HepG2 (cell line): ENCODE measurements around the gene UAP1. TPM values are rescaled to one million over a fixed set of nuclear protein-coding genes. Genes with fewer than 3 reads are reported as not detected.

ENCODE experiments used
- CCDC6 ChIP-seq: sonication (generic); formaldehyde crosslinking; IDR thresholded peaks from 2 replicates; pipeline ENCODE4 v1.8.1; 2022; ENCODE audit warnings: mild to moderate bottlenecking, missing genetic modification reagents, moderate library complexity
- DMAP1 ChIP-seq: IDR thresholded peaks from 2 replicates; pipeline ENCODE4 v1.6.1; 2016
- DRAP1 ChIP-seq: IDR thresholded peaks from 2 replicates; pipeline ENCODE4 v1.6.1; 2016; ENCODE audit warnings: missing genetic modification reagents, missing compliant biosample characterization
- ETV6 ChIP-seq: sonication (generic); formaldehyde crosslinking; conservative IDR thresholded peaks from 2 replicates; pipeline ENCODE4 v1.4.0; 2020; ENCODE audit warnings: missing genetic modification reagents
- FOXO1 ChIP-seq: sonication (generic); formaldehyde crosslinking; IDR thresholded peaks from 2 replicates; pipeline ENCODE4 v1.4.0; 2020; ENCODE audit warnings: missing genetic modification reagents
- HDAC1 ChIP-seq: sonication (generic); formaldehyde crosslinking; IDR thresholded peaks from 2 replicates; pipeline ENCODE4 v1.5.1; 2020; ENCODE audit warnings: mild to moderate bottlenecking, missing genetic modification reagents
- KLF16 ChIP-seq, 2 experiments: sonication (generic) in 1 of 2; formaldehyde crosslinking in 1 of 2; IDR thresholded peaks; 2 replicates each; pipeline versions ENCODE4 v1.6.1 to v1.8.0; 2016 to 2023; ENCODE audit warnings: missing genetic modification reagents in 2 of 2, missing compliant biosample characterization in 1 of 2
- MIER2 ChIP-seq: IDR thresholded peaks from 2 replicates; pipeline ENCODE4 v1.6.1; 2016; ENCODE audit warnings: missing biosample characterization, missing genetic modification reagents
- MIER3 ChIP-seq: IDR thresholded peaks from 2 replicates; pipeline ENCODE4 v1.6.1; 2016; ENCODE audit warnings: missing compliant biosample characterization, borderline replicate concordance
- NAIF1 ChIP-seq: sonication (generic); formaldehyde crosslinking; IDR thresholded peaks from 2 replicates; pipeline ENCODE4 v1.5.0; 2020; ENCODE audit warnings: mild to moderate bottlenecking, missing genetic modification reagents, borderline replicate concordance
- ZNF230 ChIP-seq: sonication (generic); formaldehyde crosslinking; IDR thresholded peaks from 2 replicates; pipeline ENCODE4 v1.4.0; 2020; ENCODE audit warnings: mild to moderate bottlenecking, missing genetic modification reagents
- ZNF232 ChIP-seq: sonication (generic); formaldehyde crosslinking; IDR thresholded peaks from 2 replicates; pipeline ENCODE4 v1.4.0; 2020; ENCODE audit warnings: missing genetic modification reagents, borderline replicate concordance
- ZNF44 ChIP-seq: sonication (generic); formaldehyde crosslinking; IDR thresholded peaks from 2 replicates; pipeline ENCODE4 v1.5.1; 2020; ENCODE audit warnings: mild to moderate bottlenecking, missing genetic modification reagents
- ZSCAN5A ChIP-seq: sonication (generic); formaldehyde crosslinking; IDR thresholded peaks from 2 replicates; pipeline ENCODE4 v1.8.0; 2022; ENCODE audit warnings: mild to moderate bottlenecking, missing genetic modification reagents, borderline replicate concordance
- polyA plus RNA-seq, 8 experiments: library from polyadenylated mRNA; depleted of rRNA in 3 of 8; stranded (reverse) in 7 of 8; unstranded in 1 of 8; fragments of >200 nt; fragmentation: Illumina TruSeq in 4 of 8; extraction: Trizol in 4 of 8; gene quantifications; 2 replicates each; pipeline versions ENCODE4 v1.2.1 to v1.2.3, GENCODE V29; 2011 to 2016; ENCODE audit warnings: low read depth in 4 of 8, missing spikeins in 1 of 8, mixed read lengths in 1 of 8; ENCODE audit not compliant: insufficient read depth in 1 of 8
- total RNA-seq, 5 experiments: library from RNA; depleted of rRNA; stranded (reverse); fragments of >200 nt; fragmentation: Illumina TruSeq; extraction: Trizol; gene quantifications; 2 replicates each; pipeline ENCODE4 v1.2.3, GENCODE V29; 2016; ENCODE audit warnings: low read depth in 1 of 5
- TF ChIP-seq, protein P1 (sequence below): IDR thresholded peaks from 2 replicates; pipeline ENCODE4 v1.4.0; 2020; ENCODE audit warnings: mild to moderate bottlenecking, missing genetic modification reagents
- TF ChIP-seq, protein P2 (sequence below): sonication (generic); formaldehyde crosslinking; IDR thresholded peaks from 2 replicates; pipeline ENCODE4 v1.4.0; 2020; ENCODE audit warnings: missing genetic modification reagents, borderline replicate concordance
- TF ChIP-seq, protein P3 (sequence below): sonication (generic); formaldehyde crosslinking; conservative IDR thresholded peaks from 2 replicates; pipeline ENCODE4 v1.8.1; 2023; ENCODE audit warnings: missing genetic modification reagents
- TF ChIP-seq, protein P4 (sequence below): sonication (generic); formaldehyde crosslinking; IDR thresholded peaks from 2 replicates; pipeline ENCODE4 v1.5.1; 2020; ENCODE audit warnings: mild to moderate bottlenecking, moderate library complexity, missing genetic modification reagents

The UAP1 gene
- total and polyA plus RNA-seq, 2 of the 13 experiments (the other 11 are each of a cell fraction or from before 2014, with no cell fraction given): 48.4 to 117 TPM

DNA sequence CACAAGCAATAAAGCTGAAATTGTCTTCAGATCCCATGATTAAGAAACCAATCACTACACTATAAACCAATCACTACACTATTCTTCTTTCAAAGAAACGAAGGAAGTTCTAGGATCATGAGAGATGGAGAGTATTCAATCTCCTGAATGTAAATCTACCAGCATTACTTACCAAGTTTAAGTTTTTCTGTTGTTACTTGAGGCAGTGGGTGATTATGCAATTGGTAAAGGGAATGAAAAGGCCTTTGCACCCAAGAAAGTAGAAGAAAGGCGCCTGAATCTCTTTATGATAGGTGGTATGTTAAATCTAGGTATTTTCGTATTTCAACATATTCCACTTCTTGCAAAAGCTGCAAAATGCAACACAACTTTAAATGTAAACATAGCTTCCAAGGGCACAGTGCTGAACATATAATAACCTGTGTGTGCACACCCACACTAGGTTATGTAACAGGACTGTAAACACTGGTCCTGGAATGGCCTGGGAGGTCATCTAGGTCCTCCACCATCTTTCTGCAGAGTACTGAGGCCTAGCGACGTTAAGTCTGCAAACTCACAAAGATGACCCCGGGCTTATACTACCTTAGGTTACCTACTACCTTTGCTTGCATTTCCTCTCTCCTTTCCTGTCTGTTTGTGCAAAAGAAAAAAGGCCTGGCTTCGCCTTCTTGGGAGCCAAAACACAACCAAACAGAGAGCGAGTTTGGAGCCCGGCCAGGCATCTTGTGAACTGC lies 1.1 kb upstream of the UAP1 start (continued):
- TF ChIP-seq, protein P1, sequence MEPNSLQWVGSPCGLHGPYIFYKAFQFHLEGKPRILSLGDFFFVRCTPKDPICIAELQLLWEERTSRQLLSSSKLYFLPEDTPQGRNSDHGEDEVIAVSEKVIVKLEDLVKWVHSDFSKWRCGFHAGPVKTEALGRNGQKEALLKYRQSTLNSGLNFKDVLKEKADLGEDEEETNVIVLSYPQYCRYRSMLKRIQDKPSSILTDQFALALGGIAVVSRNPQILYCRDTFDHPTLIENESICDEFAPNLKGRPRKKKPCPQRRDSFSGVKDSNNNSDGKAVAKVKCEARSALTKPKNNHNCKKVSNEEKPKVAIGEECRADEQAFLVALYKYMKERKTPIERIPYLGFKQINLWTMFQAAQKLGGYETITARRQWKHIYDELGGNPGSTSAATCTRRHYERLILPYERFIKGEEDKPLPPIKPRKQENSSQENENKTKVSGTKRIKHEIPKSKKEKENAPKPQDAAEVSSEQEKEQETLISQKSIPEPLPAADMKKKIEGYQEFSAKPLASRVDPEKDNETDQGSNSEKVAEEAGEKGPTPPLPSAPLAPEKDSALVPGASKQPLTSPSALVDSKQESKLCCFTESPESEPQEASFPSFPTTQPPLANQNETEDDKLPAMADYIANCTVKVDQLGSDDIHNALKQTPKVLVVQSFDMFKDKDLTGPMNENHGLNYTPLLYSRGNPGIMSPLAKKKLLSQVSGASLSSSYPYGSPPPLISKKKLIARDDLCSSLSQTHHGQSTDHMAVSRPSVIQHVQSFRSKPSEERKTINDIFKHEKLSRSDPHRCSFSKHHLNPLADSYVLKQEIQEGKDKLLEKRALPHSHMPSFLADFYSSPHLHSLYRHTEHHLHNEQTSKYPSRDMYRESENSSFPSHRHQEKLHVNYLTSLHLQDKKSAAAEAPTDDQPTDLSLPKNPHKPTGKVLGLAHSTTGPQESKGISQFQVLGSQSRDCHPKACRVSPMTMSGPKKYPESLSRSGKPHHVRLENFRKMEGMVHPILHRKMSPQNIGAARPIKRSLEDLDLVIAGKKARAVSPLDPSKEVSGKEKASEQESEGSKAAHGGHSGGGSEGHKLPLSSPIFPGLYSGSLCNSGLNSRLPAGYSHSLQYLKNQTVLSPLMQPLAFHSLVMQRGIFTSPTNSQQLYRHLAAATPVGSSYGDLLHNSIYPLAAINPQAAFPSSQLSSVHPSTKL: peak; percentile 94
- TF ChIP-seq ZNF232 (CRISPR knock-in tag) (no peak), ZSCAN5A (CRISPR knock-in tag) (0 out of 2 replicates have a peak, but pooled peaks have one; percentile 26), HDAC1 (CRISPR knock-in tag) (peak; percentile 60), DRAP1 (CRISPR knock-in tag) (peak; percentile 52; the same call in 1 of the 2 replicates), ZNF230 (CRISPR knock-in tag) (no peak), ETV6 (CRISPR knock-in tag) (0 out of 2 replicates have a peak, but pooled peaks have one; percentile 53), CCDC6 (CRISPR knock-in tag) (0 out of 2 replicates have a peak, but pooled peaks have one; percentile 13), NAIF1 (CRISPR knock-in tag) (no peak), MIER2 (peak; percentile 53), ZNF44 (CRISPR knock-in tag) (no peak), MIER3 (CRISPR knock-in tag) (peak; percentile 85; the same call in 1 of the 2 replicates), DMAP1 (peak; percentile 85), KLF16 (CRISPR knock-in tag; IDR thresholded peaks at IDR 0.05) (peak in 1 of 2 experiments; percentile 80; a peak in 2 of 4 replicates), FOXO1 (CRISPR knock-in tag) (peak; percentile 96)
- TF ChIP-seq, protein P2, sequence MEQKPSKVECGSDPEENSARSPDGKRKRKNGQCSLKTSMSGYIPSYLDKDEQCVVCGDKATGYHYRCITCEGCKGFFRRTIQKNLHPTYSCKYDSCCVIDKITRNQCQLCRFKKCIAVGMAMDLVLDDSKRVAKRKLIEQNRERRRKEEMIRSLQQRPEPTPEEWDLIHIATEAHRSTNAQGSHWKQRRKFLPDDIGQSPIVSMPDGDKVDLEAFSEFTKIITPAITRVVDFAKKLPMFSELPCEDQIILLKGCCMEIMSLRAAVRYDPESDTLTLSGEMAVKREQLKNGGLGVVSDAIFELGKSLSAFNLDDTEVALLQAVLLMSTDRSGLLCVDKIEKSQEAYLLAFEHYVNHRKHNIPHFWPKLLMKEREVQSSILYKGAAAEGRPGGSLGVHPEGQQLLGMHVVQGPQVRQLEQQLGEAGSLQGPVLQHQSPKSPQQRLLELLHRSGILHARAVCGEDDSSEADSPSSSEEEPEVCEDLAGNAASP (CRISPR knock-in tag): peak; percentile 99
- TF ChIP-seq, protein P3, sequence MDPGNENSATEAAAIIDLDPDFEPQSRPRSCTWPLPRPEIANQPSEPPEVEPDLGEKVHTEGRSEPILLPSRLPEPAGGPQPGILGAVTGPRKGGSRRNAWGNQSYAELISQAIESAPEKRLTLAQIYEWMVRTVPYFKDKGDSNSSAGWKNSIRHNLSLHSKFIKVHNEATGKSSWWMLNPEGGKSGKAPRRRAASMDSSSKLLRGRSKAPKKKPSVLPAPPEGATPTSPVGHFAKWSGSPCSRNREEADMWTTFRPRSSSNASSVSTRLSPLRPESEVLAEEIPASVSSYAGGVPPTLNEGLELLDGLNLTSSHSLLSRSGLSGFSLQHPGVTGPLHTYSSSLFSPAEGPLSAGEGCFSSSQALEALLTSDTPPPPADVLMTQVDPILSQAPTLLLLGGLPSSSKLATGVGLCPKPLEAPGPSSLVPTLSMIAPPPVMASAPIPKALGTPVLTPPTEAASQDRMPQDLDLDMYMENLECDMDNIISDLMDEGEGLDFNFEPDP (CRISPR knock-in tag): 0 out of 2 replicates have a peak, but pooled peaks have one; percentile 84
- TF ChIP-seq, protein P4, sequence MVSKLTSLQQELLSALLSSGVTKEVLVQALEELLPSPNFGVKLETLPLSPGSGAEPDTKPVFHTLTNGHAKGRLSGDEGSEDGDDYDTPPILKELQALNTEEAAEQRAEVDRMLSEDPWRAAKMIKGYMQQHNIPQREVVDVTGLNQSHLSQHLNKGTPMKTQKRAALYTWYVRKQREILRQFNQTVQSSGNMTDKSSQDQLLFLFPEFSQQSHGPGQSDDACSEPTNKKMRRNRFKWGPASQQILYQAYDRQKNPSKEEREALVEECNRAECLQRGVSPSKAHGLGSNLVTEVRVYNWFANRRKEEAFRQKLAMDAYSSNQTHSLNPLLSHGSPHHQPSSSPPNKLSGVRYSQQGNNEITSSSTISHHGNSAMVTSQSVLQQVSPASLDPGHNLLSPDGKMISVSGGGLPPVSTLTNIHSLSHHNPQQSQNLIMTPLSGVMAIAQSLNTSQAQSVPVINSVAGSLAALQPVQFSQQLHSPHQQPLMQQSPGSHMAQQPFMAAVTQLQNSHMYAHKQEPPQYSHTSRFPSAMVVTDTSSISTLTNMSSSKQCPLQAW (CRISPR knock-in tag): 0 out of 2 replicates have a peak, but pooled peaks have one; percentile 50
